H4 (cell line): ENCODE results near the gene MSI2. TPM values are rescaled to one million over a fixed set of nuclear protein-coding genes. Genes with fewer than 3 reads are reported as not detected.

Source experiments
- DNase-seq: peaks from one replicate; pipeline ENCODE4 v3.0.0-alpha.2; 2015; ENCODE audit warnings: low spot score
- total RNA-seq: library from RNA; depleted of rRNA; stranded (reverse); fragments of >200 nt; shearing (Covaris generic); gene quantifications from 2 replicates; pipeline ENCODE4 v1.2.3, GENCODE V29; 2014

The MSI2 gene
- total RNA-seq, 1 experiment from 2014 or later, result 27.7 TPM

GRCh38 chr17:57578608-57579225, 322.4 kb downstream of the MSI2 start:
- DNase-seq, result no peak

- no peak for DNase-seq
Observed at GRCh38 chr17:57579245-57579644, 322.9 kb downstream of the MSI2 start.

GRCh38 chr17:57580055-57580739, 323.9 kb downstream of the MSI2 start:
- DNase-seq, result no peak

GRCh38 chr17:57582881-57583756, 326.8 kb downstream of the MSI2 start:
- DNase-seq, result no peak

- no peak for DNase-seq
Observed at GRCh38 chr17:57584050-57584551, 327.8 kb downstream of the MSI2 start.

- DNase-seq, result no peak
Observed at GRCh38 chr17:57585341-57586195, 329.2 kb downstream of the MSI2 start.

GRCh38 chr17:57586196-57586740, 329.9 kb downstream of the MSI2 start:
- DNase-seq, result no peak

GRCh38 chr17:57586742-57587141, 330.4 kb downstream of the MSI2 start:
- DNase-seq, result no peak

GRCh38 chr17:57587193-57587969, 331.1 kb downstream of the MSI2 start:
- DNase-seq, result no peak

GRCh38 chr17:57588086-57588485, 331.8 kb downstream of the MSI2 start:
- DNase-seq, result no peak

- DNase-seq, result no peak
Observed at GRCh38 chr17:57589151-57590034, 333.1 kb downstream of the MSI2 start.

GRCh38 chr17:57593739-57594462, 337.6 kb downstream of the MSI2 start:
- no peak for DNase-seq

- DNase-seq, result no peak
Observed at GRCh38 chr17:57594767-57595166, 338.4 kb downstream of the MSI2 start.

- DNase-seq, result no peak
Observed at GRCh38 chr17:57595426-57595825, 339.1 kb downstream of the MSI2 start.

GRCh38 chr17:57595947-57596695, 339.8 kb downstream of the MSI2 start:
- no peak for DNase-seq

- DNase-seq, result no peak
Observed at GRCh38 chr17:57597101-57597500, 340.8 kb downstream of the MSI2 start.

GRCh38 chr17:57597531-57598453, 341.5 kb downstream of the MSI2 start:
- DNase-seq, result peak; percentile 69
